SJSA1 (cell line): Measurements from ENCODE around the gene GPR26. TPM values are rescaled to one million over a fixed set of nuclear protein-coding genes. Genes with fewer than 3 reads are reported as not detected.

Experiments
- DNase-seq, 2 experiments: peaks; one replicate each; pipeline ENCODE4 v3.0.0-alpha.2; 2015 to 2020; ENCODE audit warnings: low spot score in 2 of 2, low read depth in 1 of 2
- H3K27ac ChIP-seq: fragments of 250-450 bp; sonication (Bioruptor Pico); 2 replicates; pipeline ENCODE4 v1.5.1; 2020; ENCODE audit warnings: mild to moderate bottlenecking, moderate library complexity
- H3K27me3 ChIP-seq: fragments of 250-450 bp; sonication (Bioruptor Pico); replicated peaks from 2 replicates; pipeline ENCODE4 v1.5.1; 2020; ENCODE audit warnings: mild to moderate bottlenecking, moderate library complexity
- H3K36me3 ChIP-seq: fragments of 250-450 bp; sonication (Bioruptor Pico); 2 replicates; pipeline ENCODE4 v1.5.1; 2020; ENCODE audit warnings: mild to moderate bottlenecking
- H3K4me1 ChIP-seq: fragments of 250-450 bp; sonication (Bioruptor Pico); replicated peaks from 2 replicates; pipeline ENCODE4 v1.6.1; 2021; ENCODE audit warnings: mild to moderate bottlenecking
- H3K4me3 ChIP-seq: fragments of 250-450 bp; sonication (Bioruptor Pico); 2 replicates; pipeline ENCODE4 v1.5.1; 2020; ENCODE audit warnings: mild to moderate bottlenecking
- H3K9me3 ChIP-seq: fragments of 250-450 bp; sonication (Bioruptor Pico); replicated peaks from 2 replicates; pipeline ENCODE4 v1.5.1; 2020; ENCODE audit warnings: mild to moderate bottlenecking
- total RNA-seq: library from RNA; depleted of rRNA; stranded (reverse); fragments of >200 nt; shearing (Covaris generic); gene quantifications from 2 replicates; pipeline ENCODE4 v1.2.3, GENCODE V29; 2014

GPR26 gene
- total RNA-seq, 1 experiment from 2014 or later: not detected

- no peaks in the 10 kb centered on the region for H3K4me1 ChIP-seq
- no peaks in the 10 kb centered on the region for H3K36me3 ChIP-seq
- DNase-seq: peak in 1 of 2 experiments; percentile 6
- no peak overlapping the region for H3K4me3 ChIP-seq
- no peaks in the 10 kb centered on the region for H3K27me3 ChIP-seq
- H3K9me3 ChIP-seq: no peaks in the 10 kb centered on the region
- H3K27ac ChIP-seq: no peak overlapping the region
Measured at GRCh38 chr10:123636598-123637325, 29.4 kb upstream of the GPR26 start.

DNA sequence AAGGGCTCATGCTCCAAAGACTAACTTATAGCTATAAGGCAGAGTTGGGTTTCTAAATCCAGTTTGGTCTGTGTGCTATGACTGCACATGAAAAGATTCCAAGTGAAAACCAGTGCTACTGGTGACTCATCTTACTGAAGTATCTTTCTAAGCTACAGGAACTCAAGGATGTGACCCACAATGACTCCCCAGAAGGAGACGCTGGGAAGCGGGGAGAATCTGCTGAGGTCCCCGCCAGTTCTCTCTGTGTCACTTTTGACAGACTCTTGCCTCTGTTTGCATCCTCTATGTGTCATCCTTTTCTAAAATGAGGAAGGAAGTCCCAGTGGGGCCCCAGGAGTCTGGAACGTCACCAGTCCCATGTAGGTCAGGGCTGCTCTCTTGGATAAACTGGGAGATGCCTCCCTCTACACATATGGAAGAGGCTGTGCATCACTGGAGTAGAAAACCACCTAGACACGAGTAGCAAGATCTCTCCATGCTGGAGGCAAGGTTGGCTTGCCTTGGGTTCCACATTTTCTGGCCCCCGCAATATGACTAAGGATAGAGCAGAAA, 28.8 kb upstream of the GPR26 start:
- H3K36me3 ChIP-seq: no peaks in the 10 kb centered on the region
- no peak overlapping the region for H3K27ac ChIP-seq
- no peaks in the 10 kb centered on the region for H3K9me3 ChIP-seq
- no peaks in the 10 kb centered on the region for H3K27me3 ChIP-seq
- no peaks in the 10 kb centered on the region for H3K4me1 ChIP-seq
- DNase-seq: peak in 1 of 2 experiments; percentile 22
- H3K4me3 ChIP-seq: no peak overlapping the region

- H3K27ac ChIP-seq: no peak overlapping the region
- H3K27me3 ChIP-seq: no peaks in the 10 kb centered on the region
- H3K4me3 ChIP-seq: no peak overlapping the region
- no peaks in the 10 kb centered on the region for H3K4me1 ChIP-seq
- DNase-seq: peak in 1 of 2 experiments; percentile 24
- no peaks in the 10 kb centered on the region for H3K9me3 ChIP-seq
- H3K36me3 ChIP-seq: no peaks in the 10 kb centered on the region
Measured at GRCh38 chr10:123639131-123639530, 27.0 kb upstream of the GPR26 start.

DNA sequence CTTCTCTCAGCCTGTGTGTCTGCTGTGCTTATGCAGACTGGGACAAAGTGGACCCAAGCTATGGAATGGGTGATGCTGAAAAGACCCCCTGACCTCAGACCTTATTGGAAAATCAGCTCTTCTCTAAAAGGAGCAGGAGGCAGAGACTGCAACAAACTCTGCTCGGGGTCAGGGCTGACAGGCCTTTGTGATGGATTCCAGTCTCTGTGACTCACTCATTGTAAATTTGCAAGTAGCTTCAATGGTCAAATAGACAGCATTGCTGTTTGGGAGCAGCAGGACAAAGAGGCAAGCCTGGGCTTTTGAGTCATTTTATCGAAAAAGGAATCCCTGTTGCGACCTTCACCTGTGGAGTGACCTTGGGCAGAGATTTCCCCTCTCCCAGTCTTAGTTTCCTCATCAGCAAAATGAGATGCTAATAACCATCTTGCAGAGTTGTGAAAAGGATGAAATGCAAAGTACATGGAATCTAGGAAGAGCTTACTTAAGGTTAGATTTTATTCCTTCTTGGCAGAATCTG, 26.1 kb upstream of the GPR26 start:
- Histone ChIP-seq H3K4me1 (no peaks in the 10 kb centered on the region), H3K4me3 (no peak overlapping the region), H3K27ac (no peak overlapping the region), H3K27me3 (no peaks in the 10 kb centered on the region), H3K9me3 (no peaks in the 10 kb centered on the region), H3K36me3 (no peaks in the 10 kb centered on the region)
- DNase-seq: peak in 1 of 2 experiments; percentile 22

GRCh38 chr10:123642293-123642692, 23.9 kb upstream of the GPR26 start:
- Histone ChIP-seq H3K27me3 (no peaks in the 10 kb centered on the region), H3K4me1 (no peaks in the 10 kb centered on the region), H3K36me3 (no peaks in the 10 kb centered on the region), H3K27ac (no peak overlapping the region), H3K4me3 (no peak overlapping the region), H3K9me3 (no peaks in the 10 kb centered on the region)
- peak in 1 of 2 experiments; percentile 11 for DNase-seq

DNA sequence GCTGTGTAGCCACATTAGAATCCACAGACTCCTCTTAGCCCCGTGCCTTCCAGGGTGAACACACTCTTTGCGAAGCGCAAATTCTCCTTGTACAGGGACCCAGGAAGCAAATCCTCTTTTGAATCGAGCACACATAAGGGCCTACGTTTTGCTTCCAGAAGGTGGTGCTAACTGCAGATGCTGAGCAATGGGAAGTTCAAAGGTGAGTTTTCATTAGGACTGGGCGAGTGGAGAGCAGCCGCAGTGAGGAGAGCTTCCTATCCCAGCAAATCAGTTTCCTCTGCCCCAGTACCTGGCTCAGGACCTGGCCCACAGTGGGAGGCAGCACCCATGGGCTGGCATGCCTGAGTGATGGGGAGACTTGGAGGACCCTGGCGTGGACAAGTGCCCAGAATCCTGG, 23.5 kb upstream of the GPR26 start:
- Histone ChIP-seq H3K36me3 (no peaks in the 10 kb centered on the region), H3K4me3 (no peak overlapping the region), H3K9me3 (no peaks in the 10 kb centered on the region), H3K27ac (no peak overlapping the region), H3K4me1 (no peaks in the 10 kb centered on the region), H3K27me3 (no peaks in the 10 kb centered on the region)
- DNase-seq: peak in 1 of 2 experiments; percentile 30

GRCh38 chr10:123643315-123643714, 22.8 kb upstream of the GPR26 start:
- no peaks in the 10 kb centered on the region for H3K9me3 ChIP-seq

GRCh38 chr10:123645016-123645415, 21.1 kb upstream of the GPR26 start:
- peak in 1 of 2 experiments; percentile 20 for DNase-seq
- Histone ChIP-seq H3K9me3 (no peaks in the 10 kb centered on the region), H3K27ac (no peak overlapping the region), H3K4me3 (no peak overlapping the region), H3K36me3 (no peaks in the 10 kb centered on the region), H3K27me3 (no peaks in the 10 kb centered on the region), H3K4me1 (no peaks in the 10 kb centered on the region)

More at GRCh38 chr10:123643315-123643714, 22.8 kb upstream of the GPR26 start:
- H3K27ac ChIP-seq: no peak overlapping the region
- peak in 1 of 2 experiments; percentile 28 for DNase-seq
- no peaks in the 10 kb centered on the region for H3K36me3 ChIP-seq
- no peaks in the 10 kb centered on the region for H3K27me3 ChIP-seq
- H3K4me1 ChIP-seq: no peaks in the 10 kb centered on the region
- H3K4me3 ChIP-seq: no peak overlapping the region

DNA sequence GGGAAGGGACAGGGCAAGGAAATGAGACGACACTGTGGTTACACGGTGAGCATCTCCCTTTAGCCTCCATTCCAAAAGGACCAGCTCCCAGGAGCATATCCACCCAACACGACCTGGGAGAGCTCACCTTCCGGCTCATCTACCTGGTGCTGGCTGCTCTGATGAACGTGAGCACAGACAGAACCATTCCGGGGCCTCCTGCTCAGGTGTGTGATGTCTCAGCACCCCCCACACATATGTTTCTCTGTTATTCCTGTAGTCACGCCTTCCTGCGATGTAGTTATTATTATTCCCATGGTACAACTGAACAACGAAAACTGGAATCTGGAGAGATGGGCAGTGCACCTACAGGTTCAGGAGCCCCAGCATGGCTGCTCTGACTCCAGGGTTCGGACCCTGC, 20.5 kb upstream of the GPR26 start:
- Histone ChIP-seq H3K4me1 (no peaks in the 10 kb centered on the region), H3K27me3 (no peaks in the 10 kb centered on the region), H3K4me3 (no peak overlapping the region), H3K27ac (no peak overlapping the region), H3K36me3 (no peaks in the 10 kb centered on the region), H3K9me3 (no peaks in the 10 kb centered on the region)
- DNase-seq: peak in 1 of 2 experiments; percentile 14

DNA sequence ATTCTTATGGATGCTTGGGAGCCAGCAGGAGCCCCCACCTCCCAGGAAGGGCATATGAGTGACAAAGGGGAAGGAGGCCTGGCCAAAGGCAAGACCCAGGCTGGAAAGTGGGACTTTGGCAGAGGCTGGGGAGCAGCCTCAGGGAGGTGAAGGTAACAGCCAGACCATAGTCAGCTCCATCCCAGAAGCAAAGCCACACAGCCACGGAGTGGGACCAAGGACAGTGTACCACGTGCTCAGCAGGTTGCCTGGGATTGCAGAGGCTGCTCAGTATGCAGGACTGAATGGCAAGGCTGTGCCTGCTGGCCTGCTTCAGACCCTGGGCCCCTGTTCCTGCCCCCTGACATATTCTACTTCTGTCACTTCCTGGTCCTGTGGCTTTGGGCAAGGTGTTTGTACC, 17.6 kb upstream of the GPR26 start:
- Histone ChIP-seq H3K4me3 (no peak overlapping the region), H3K36me3 (no peaks in the 10 kb centered on the region), H3K27me3 (no peaks in the 10 kb centered on the region), H3K27ac (no peak overlapping the region), H3K9me3 (no peaks in the 10 kb centered on the region), H3K4me1 (no peaks in the 10 kb centered on the region)
- no peak for DNase-seq

DNA sequence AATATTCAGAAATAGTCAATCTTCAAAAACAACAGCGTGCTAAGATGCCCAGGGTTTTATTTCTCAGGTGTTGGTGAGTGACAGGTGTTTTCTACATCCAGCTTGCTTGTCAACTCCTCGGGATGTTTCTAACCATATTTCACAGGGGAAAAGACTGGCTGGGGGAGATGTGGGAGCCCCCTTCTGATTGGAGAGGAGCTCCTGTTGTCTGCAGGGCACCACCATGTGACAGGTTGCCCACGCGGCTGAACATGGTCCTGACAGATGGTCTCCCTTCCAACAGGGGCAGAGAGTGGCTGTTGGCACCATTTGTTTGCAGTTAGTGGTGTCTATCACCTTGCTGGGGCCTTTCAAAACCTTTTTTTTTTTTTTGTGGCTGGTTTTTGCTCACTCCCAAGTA, 16.5 kb upstream of the GPR26 start:
- Histone ChIP-seq H3K4me3 (no peak overlapping the region), H3K36me3 (no peaks in the 10 kb centered on the region), H3K9me3 (no peaks in the 10 kb centered on the region), H3K27me3 (no peaks in the 10 kb centered on the region), H3K27ac (no peak overlapping the region), H3K4me1 (no peaks in the 10 kb centered on the region)
- DNase-seq: no peak

GRCh38 chr10:123651421-123652047, 14.6 kb upstream of the GPR26 start:
- Histone ChIP-seq H3K36me3 (no peaks in the 10 kb centered on the region), H3K4me3 (no peak overlapping the region), H3K9me3 (no peaks in the 10 kb centered on the region), H3K4me1 (no peaks in the 10 kb centered on the region), H3K27ac (no peak overlapping the region), H3K27me3 (no peaks in the 10 kb centered on the region)
- DNase-seq: peak in 1 of 2 experiments; percentile 16

DNA sequence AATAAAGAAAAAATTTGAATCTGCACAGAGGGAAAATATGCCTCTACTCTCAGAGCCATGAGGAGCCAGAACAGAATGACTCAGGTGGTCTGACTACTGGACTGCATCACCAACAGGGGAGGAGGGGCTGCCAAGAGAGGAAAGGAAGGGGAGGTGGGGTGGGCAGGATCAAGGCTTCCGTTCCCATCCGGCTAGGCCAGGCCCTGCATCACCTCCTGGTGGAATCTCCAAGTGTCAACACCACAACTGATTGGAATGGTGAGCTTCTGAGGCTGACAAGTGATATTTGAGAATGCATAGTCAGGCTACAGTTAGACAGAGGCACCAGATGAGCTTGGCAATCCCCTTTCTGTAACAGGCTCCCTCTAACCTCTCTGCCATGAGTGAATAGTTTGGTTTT, 10.4 kb upstream of the GPR26 start:
- Histone ChIP-seq H3K36me3 (no peaks in the 10 kb centered on the region), H3K4me1 (no peaks in the 10 kb centered on the region), H3K4me3 (no peak overlapping the region), H3K27ac (no peak overlapping the region), H3K27me3 (no peaks in the 10 kb centered on the region), H3K9me3 (no peaks in the 10 kb centered on the region)
- DNase-seq: no peak

GRCh38 chr10:123663522-123663921, 2.6 kb upstream of the GPR26 start:
- Histone ChIP-seq H3K27ac (no peak overlapping the region), H3K9me3 (no peaks in the 10 kb centered on the region), H3K27me3 (no peaks in the 10 kb centered on the region), H3K4me3 (no peak overlapping the region), H3K4me1 (no peaks in the 10 kb centered on the region), H3K36me3 (no peaks in the 10 kb centered on the region)
- DNase-seq: no peak
